ENCODE measurements around the gene AATK. TPM values are rescaled to one million over a fixed set of nuclear protein-coding genes. Genes with fewer than 3 reads are reported as not detected.

The AATK gene
- total and polyA plus RNA-seq, 9 of the 15 experiments (the other 6 are each of a cell fraction or from before 2014, with no cell fraction given): 0.11 to 0.55 (median 0.38) TPM; not detected in 5

DNA sequence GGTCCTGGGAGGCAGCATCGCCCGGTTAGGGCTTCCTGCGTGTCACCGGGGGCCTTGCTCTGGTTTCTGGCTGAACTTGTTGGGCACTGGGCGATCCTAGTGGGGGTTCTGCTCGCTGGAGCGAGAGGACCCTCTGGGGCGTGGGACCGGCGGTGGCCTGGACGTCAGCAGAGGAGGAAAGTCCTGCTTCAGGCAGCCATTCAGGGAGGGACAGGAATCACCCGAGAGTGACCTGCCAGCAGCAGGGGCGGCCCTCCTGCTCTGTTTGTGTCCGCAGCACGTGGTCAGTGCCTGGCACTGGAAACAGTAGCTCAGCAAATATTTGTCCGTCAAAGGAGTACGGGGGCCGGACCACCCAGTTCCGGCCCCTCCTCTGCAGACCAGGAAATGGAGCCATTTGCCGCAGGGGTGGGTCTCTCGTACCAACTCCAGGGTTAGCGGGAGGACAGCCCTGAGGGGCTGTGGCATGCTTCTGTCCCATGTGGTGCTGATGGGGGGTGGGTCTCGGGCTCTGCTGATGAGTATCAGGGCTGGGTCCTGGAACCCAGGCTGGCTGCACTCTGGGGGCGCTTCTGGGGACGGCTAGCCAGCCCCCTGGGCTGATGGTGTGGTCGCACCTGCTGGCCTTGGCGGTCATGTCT lies 82.8 kb downstream of the AATK start:
- ATAC-seq (no peak), FAIRE-seq (no peak), DNase-seq (ENCODE audit: extremely low read depth in 1 of 4, low spot score in 3 of 4) (no peak)
- intact Hi-C loops (cut with micrococcal nuclease) (no loop called here), in situ Hi-C loops (cut with MboI) (no loop called here)
- Histone ChIP-seq H3K9me3 (replicated peaks; ENCODE audit: control insufficient read depth, insufficient read depth, low read depth, low read length) (no peaks in the 10 kb centered on the region), H3K36me3 (ENCODE audit: control insufficient read depth, insufficient read depth, low read length) (peaks cover 52% of the 10 kb centered on the region; the same call in 2 of the 3 replicates), H4K20me1 (replicated peaks; ENCODE audit: control insufficient read depth, insufficient read depth, low read length) (peaks cover 5% of the 10 kb centered on the region; the same call in 1 of the 2 replicates), H3K9me1 (ENCODE audit: control insufficient read depth, insufficient read depth, low read length) (no peaks in the 10 kb centered on the region), H3K9ac (ENCODE audit: insufficient read depth in 1 of 2, low read depth in 2 of 2, low read length in 2 of 2) (peak overlapping the region in 1 of 2 experiments; percentile 10; a peak in 2 of 4 replicates), H3K4me3 (no peak overlapping the region), H3K27ac (ENCODE audit: extremely low read depth, low read depth, low read length) (no peak overlapping the region), H3K79me2 (ENCODE audit: control insufficient read depth, insufficient read depth, low read length) (no peaks in the 10 kb centered on the region), H3K27me3 (ENCODE audit: control insufficient read depth in 2 of 2, insufficient read depth in 2 of 2, low read length in 2 of 2) (no peaks in the 10 kb centered on the region), H3K4me2 (ENCODE audit: insufficient read depth, low read length) (no peak overlapping the region), H2AFZ (ENCODE audit: low read depth, low read length) (no peak overlapping the region), H3K4me1 (replicated peaks in 1 of 2; ENCODE audit: control insufficient read depth in 2 of 2, insufficient read depth in 2 of 2, low read length in 2 of 2) (peaks cover 0 to 55% of the 10 kb centered on the region in 2 experiments; a peak in 3 of 5 replicates)
- BruUV-seq (replicated peaks): no TSS peak
- ChIA-PET CTCF (ENCODE audit: low intra/inter-chr PET ratio) (no interaction called here), POLR2A (no interaction called here)
- 85% methylated on average over 23 of the region's 27 CpGs for WGBS (ENCODE audit: insufficient coverage, low coverage, missing lambda C conversion rate)
- TF ChIP-seq, protein P1, sequence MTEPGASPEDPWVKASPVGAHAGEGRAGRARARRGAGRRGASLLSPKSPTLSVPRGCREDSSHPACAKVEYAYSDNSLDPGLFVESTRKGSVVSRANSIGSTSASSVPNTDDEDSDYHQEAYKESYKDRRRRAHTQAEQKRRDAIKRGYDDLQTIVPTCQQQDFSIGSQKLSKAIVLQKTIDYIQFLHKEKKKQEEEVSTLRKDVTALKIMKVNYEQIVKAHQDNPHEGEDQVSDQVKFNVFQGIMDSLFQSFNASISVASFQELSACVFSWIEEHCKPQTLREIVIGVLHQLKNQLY (CRISPR knock-in tag; conservative IDR thresholded peaks at IDR 0.05): no peak
